Panc1 (cell line): ENCODE measurements around the gene HTATIP2. TPM values are rescaled to one million over a fixed set of nuclear protein-coding genes. Genes with fewer than 3 reads are reported as not detected.
"Not testable (repeated sequence)": the region's sequence is repeated elsewhere in the genome, so short reads cannot be mapped to it uniquely, and the experiment has no call there.

Source experiments
- ATAC-seq: fragments of 200-7000 bp; cut with Tn5 transposase; 2 replicates; pipeline ENCODE4 v1.9.1; 2020; ENCODE audit warnings: mild to moderate bottlenecking, moderate library complexity
- BruUV-seq: library from RNA; stranded (reverse); fragments of 400-500 nt; replicated peaks from 2 replicates; lab custom pipeline; 2021; lab: Mats Ljungman, UMichigan
- CTCF ChIA-PET: fragments of 300-600 bp; sonication (Branson Sonifier 250); formaldehyde crosslinking; loops from one replicate; lab custom pipeline; 2022; ENCODE audit warnings: antibody characterized with exemption; lab: Charles Lee
- POLR2A ChIA-PET: fragments of 300-600 bp; sonication (Branson Sonifier 250); formaldehyde crosslinking; loops from one replicate; lab custom pipeline; 2022; ENCODE audit warnings: antibody characterized with exemption; lab: Charles Lee
- DNase-seq: peaks from one replicate; pipeline ENCODE4 v3.0.0-alpha.2; 2010; ENCODE audit warnings: low read depth, low spot score
- H3K27ac ChIP-seq: 2 replicates; pipeline ENCODE4 v1.5.1; 2011; ENCODE audit warnings: mild to moderate bottlenecking, low read length, inconsistent platforms
- H3K27me3 ChIP-seq: fragments of 200-500 bp; sonication (Bioruptor generic); 2 replicates; pipeline ENCODE4 v1.6.0; 2014; ENCODE audit warnings: low read length, inconsistent platforms; ENCODE audit not compliant: control insufficient read depth, insufficient read depth
- H3K36me3 ChIP-seq: fragments of 200-500 bp; sonication (Bioruptor generic); 2 replicates; pipeline ENCODE4 v1.5.1; 2014; ENCODE audit warnings: inconsistent platforms, mild to moderate bottlenecking, low read length, moderate library complexity; ENCODE audit not compliant: control insufficient read depth, insufficient read depth
- H3K4me1 ChIP-seq: 2 replicates; pipeline ENCODE4 v1.5.1; 2011; ENCODE audit warnings: inconsistent platforms, mild to moderate bottlenecking, low read length, moderate library complexity; ENCODE audit not compliant: control insufficient read depth, insufficient read depth
- H3K4me3 ChIP-seq, 2 experiments: 2 replicates each; pipeline ENCODE4 v1.5.1; 2011 to 2012; ENCODE audit warnings: low read depth in 2 of 2, low read length in 2 of 2, mild to moderate bottlenecking in 2 of 2, inconsistent platforms in 1 of 2, moderate library complexity in 1 of 2
- H3K9me3 ChIP-seq: fragments of 200-500 bp; sonication (Bioruptor generic); 2 replicates; pipeline ENCODE4 v1.5.1; 2014; ENCODE audit warnings: low read depth, mild to moderate bottlenecking, inconsistent platforms, low read length, moderate library complexity; ENCODE audit not compliant: control insufficient read depth, insufficient read depth
- POLR2AphosphoS5 ChIP-seq: IDR thresholded peaks from 2 replicates; pipeline ENCODE4 v1.6.1; 2012; ENCODE audit warnings: mild to moderate bottlenecking, low read depth, low read length, moderate library complexity
- REST ChIP-seq, 2 experiments: IDR thresholded peaks; 2 replicates each; pipeline ENCODE4 v1.6.1; 2011 to 2012; ENCODE audit warnings: low read depth in 2 of 2, control low read depth in 1 of 2, low read length in 1 of 2, mild to moderate bottlenecking in 1 of 2, moderate library complexity in 1 of 2; ENCODE audit not compliant: insufficient read depth in 1 of 2
- SIN3A ChIP-seq: IDR thresholded peaks from 2 replicates; pipeline ENCODE4 v1.6.1; 2012; ENCODE audit warnings: low read depth, mild to moderate bottlenecking, low read length, moderate library complexity, borderline replicate concordance; ENCODE audit not compliant: insufficient read depth
- TCF7L2 ChIP-seq: IDR thresholded peaks from 2 replicates; pipeline ENCODE4 v1.6.1; 2011; ENCODE audit warnings: mild to moderate bottlenecking, low read depth, low read length, inconsistent platforms
- in situ Hi-C: cut with HindIII; loops from 2 replicates; pipeline ENCODE4 v1.10.0; 2016; ENCODE audit warnings: low sequenced_read_pairs, low pct_unique_long_range_greater_than_20kb
- intact Hi-C: fragments of 100-400 bp; cut with micrococcal nuclease; formaldehyde crosslinking; loops from one replicate; pipeline ENCODE4 v1.10.0; 2022; ENCODE audit not compliant: unreplicated experiment
- total RNA-seq: library from RNA; stranded (reverse); gene quantifications from one replicate; pipeline ENCODE4 v1.2.1, GENCODE V29; 2021; ENCODE audit not compliant: unreplicated experiment
- TF ChIP-seq, protein P1 (sequence below): fragments of 450-650 bp; IDR thresholded peaks from 2 replicates; pipeline ENCODE4 v1.5.1; 2017; ENCODE audit warnings: mild to moderate bottlenecking

Gene HTATIP2
- total RNA-seq, 1 experiment from 2014 or later = 68.9 TPM

GRCh38 chr11:20363149-20363499 is 390 bp upstream of the HTATIP2 start:
- no peak for DNase-seq
- intact Hi-C loops = no loop called here

DNA sequence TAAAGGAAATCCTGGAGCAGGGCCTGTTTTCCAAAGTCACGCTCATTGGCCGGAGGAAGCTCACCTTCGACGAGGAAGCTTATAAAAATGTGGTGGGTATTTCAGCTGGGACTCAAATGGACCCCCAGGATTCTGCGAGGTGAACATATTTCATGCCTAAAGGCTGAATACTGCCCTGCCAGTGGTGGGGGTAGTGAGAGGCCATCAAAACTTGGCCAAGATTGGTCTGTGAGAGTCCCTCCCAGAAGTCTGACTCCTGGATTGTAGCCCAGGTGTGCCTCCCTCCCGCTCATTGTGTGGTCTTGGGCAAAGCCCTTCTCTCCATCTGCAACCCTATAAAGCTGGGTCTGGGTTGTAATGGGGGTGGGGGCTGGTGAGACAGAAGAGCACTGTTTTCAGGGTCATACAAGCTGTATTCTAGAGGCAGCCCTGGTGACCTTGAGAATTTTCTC is 853 bp downstream of the HTATIP2 start:
- BruUV-seq = no TSS peak
- TF ChIP-seq, protein P1, sequence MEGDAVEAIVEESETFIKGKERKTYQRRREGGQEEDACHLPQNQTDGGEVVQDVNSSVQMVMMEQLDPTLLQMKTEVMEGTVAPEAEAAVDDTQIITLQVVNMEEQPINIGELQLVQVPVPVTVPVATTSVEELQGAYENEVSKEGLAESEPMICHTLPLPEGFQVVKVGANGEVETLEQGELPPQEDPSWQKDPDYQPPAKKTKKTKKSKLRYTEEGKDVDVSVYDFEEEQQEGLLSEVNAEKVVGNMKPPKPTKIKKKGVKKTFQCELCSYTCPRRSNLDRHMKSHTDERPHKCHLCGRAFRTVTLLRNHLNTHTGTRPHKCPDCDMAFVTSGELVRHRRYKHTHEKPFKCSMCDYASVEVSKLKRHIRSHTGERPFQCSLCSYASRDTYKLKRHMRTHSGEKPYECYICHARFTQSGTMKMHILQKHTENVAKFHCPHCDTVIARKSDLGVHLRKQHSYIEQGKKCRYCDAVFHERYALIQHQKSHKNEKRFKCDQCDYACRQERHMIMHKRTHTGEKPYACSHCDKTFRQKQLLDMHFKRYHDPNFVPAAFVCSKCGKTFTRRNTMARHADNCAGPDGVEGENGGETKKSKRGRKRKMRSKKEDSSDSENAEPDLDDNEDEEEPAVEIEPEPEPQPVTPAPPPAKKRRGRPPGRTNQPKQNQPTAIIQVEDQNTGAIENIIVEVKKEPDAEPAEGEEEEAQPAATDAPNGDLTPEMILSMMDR = no peak
- TF ChIP-seq TCF7L2 (no peak), REST (IDR thresholded peaks at IDR 0.05; ENCODE audit: insufficient read depth in 1 of 2, low read depth in 2 of 2, low read length in 1 of 2) (no peak), POLR2AphosphoS5 (no peak), SIN3A (no peak)
- ChIA-PET POLR2A (interaction anchor here (0.6 kb wide), 1 partner anchor 427 kb away, joined by 3 read pairs; no protein-coding TSS in a partner anchor), CTCF (no interaction called here)
- Histone ChIP-seq H3K36me3 (no peaks in the 10 kb centered on the region), H3K27me3 (no peaks in the 10 kb centered on the region), H3K27ac (peak overlapping the region; percentile 95), H3K9me3 (no peaks in the 10 kb centered on the region), H3K4me1 (peaks cover 40% of the 10 kb centered on the region), H3K4me3 (peak overlapping the region; percentile 70 to 89)
- in situ Hi-C loops (no loop called here), intact Hi-C loops (no loop called here)
- DNase-seq = no peak
- ATAC-seq = peak; percentile 22; the same call in 1 of the 2 replicates

More at GRCh38 chr11:20363149-20363499, 390 bp upstream of the HTATIP2 start:
- no peaks in the 10 kb centered on the region for H3K9me3 ChIP-seq
- H3K36me3 ChIP-seq = no peaks in the 10 kb centered on the region
- ATAC-seq = 0 out of 2 replicates have a peak, but pooled peaks have one; percentile 4
- no TSS peak for BruUV-seq
- ChIA-PET CTCF (no interaction called here), POLR2A (no interaction called here)
- in situ Hi-C loops = no loop called here
- H3K4me1 ChIP-seq = peaks cover 38% of the 10 kb centered on the region
- peak overlapping the region; percentile 95 for H3K27ac ChIP-seq
- TF ChIP-seq SIN3A (no peak), REST (IDR thresholded peaks at IDR 0.05; ENCODE audit: insufficient read depth in 1 of 2, low read depth in 2 of 2, low read length in 1 of 2) (no peak), TCF7L2 (no peak), POLR2AphosphoS5 (no peak)
- TF ChIP-seq, protein P1 = no peak
- no peaks in the 10 kb centered on the region for H3K27me3 ChIP-seq
- peak overlapping the region; percentile 70 to 89 for H3K4me3 ChIP-seq

DNA sequence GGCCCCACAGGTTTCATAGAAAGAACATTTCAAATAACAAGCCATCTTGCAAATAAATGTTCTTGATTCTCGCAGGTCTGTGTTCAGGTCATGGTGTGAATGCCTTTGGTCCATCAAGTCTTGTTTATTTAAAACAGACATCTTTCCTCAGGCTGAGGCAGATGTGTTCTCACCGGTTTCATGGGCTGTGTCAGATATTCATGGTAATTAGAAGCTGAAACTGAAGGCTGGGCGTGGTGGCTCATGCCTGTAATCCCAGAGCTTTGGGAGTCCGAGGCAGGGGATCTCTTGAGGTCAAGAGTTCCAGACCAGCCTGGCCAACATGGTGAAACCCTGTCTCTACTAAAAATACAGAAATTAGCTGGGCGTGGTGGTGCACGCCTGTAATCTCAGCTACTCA is 2.0 kb downstream of the HTATIP2 start:
- DNase-seq, CTCF ChIA-PET, POLR2A ChIA-PET, H3K36me3 ChIP-seq, in situ Hi-C loops, BruUV-seq, H3K9me3 ChIP-seq, ATAC-seq, intact Hi-C loops, H3K4me3 ChIP-seq, H3K27me3 ChIP-seq: not testable (repeated sequence)
- H3K27ac ChIP-seq = peak overlapping the region; percentile 53; the same call in 1 of the 2 replicates
- peaks cover 40% of the 10 kb centered on the region for H3K4me1 ChIP-seq
